ENCODE measurements around the gene HEATR5A. TPM values are rescaled to one million over a fixed set of nuclear protein-coding genes. Genes with fewer than 3 reads are reported as not detected.

HEATR5A gene
- total and polyA plus RNA-seq, 2 experiments from 2014 or later: 25.8 to 32.5 TPM

- no peak for TF ChIP-seq ETS1 (IDR thresholded peaks at IDR 0.05)
- TF ChIP-seq REST (IDR thresholded peaks at IDR 0.05; ENCODE audit: unreplicated experiment): no peak
- no peak for TF ChIP-seq ZNF331 (CRISPR knock-in tag; IDR thresholded peaks at IDR 0.05; ENCODE audit: low read depth)
- no peak for TF ChIP-seq ZNF114 (CRISPR knock-in tag; IDR thresholded peaks at IDR 0.05)
- no peak for TF ChIP-seq CREB1 (CRISPR knock-in tag; IDR thresholded peaks at IDR 0.05; ENCODE audit: low read depth)
- TF ChIP-seq STAT1 (IDR thresholded peaks at IDR 0.05; ENCODE audit: unreplicated experiment): no peak
- TF ChIP-seq ZNF462 (CRISPR knock-in tag; IDR thresholded peaks at IDR 0.05): no peak
- TF ChIP-seq EZH2 (IDR thresholded peaks at IDR 0.05; ENCODE audit: low read depth, unreplicated experiment): no peak
- no peak for TF ChIP-seq POLR2AphosphoS5 (IDR thresholded peaks at IDR 0.05; ENCODE audit: low read depth)
- TF ChIP-seq EZH2phosphoT487 (IDR thresholded peaks at IDR 0.05; ENCODE audit: unreplicated experiment): no peak
- H3K27ac ChIP-seq (ENCODE audit: low read depth): no peak overlapping the region
- H3K4me3 ChIP-seq: no peak overlapping the region
- no peak for DNase-seq (ENCODE audit: low spot score)
- H3K36me3 ChIP-seq (ENCODE audit: insufficient read depth): no peaks in the 10 kb centered on the region
- Mint-ChIP-seq H3K36me3 (ENCODE audit: low read depth) (no peaks in the 10 kb centered on the region), H3K27me3 (ENCODE audit: insufficient read depth, low read depth, poor library complexity) (peaks cover 2% of the 10 kb centered on the region), H3K9me3 (peaks cover 6% of the 10 kb centered on the region; the same call in 2 of the 3 replicates), H3K4me3 (no peak overlapping the region), H3K4me1 (no peaks in the 10 kb centered on the region), H3K27ac (no peak overlapping the region)
- no peak overlapping the region for H2AFZ ChIP-seq
- ATAC-seq: no peak
- H3K4me1 ChIP-seq (ENCODE audit: insufficient read depth): no peaks in the 10 kb centered on the region
- H3K27me3 ChIP-seq (ENCODE audit: insufficient read depth): no peaks in the 10 kb centered on the region
- no peaks in the 10 kb centered on the region for H3F3A ChIP-seq (replicated peaks; ENCODE audit: low read depth)
- no peaks in the 10 kb centered on the region for H3K9me2 ChIP-seq (ENCODE audit: insufficient read depth)
- H3K79me2 ChIP-seq (replicated peaks; ENCODE audit: insufficient read depth): no peaks in the 10 kb centered on the region
- no peak overlapping the region for H3K4me2 ChIP-seq
- no peaks in the 10 kb centered on the region for H4K20me1 ChIP-seq (replicated peaks; ENCODE audit: insufficient read depth)
These were observed 161.8 kb downstream of the HEATR5A start for GRCh38 chr14:31258427-31259039.

Data from GM23338 (cell line).